Pancreas (tissue), 10 donors: ENCODE measurements around the gene IFI35. TPM values are rescaled to one million over a fixed set of nuclear protein-coding genes. Genes with fewer than 3 reads are reported as not detected.
A peak's percentile ranks its signal among the peaks of the same experiment; 100 is the strongest.
"Not testable (repeated sequence)": the region's sequence is repeated elsewhere in the genome, so short reads cannot be mapped to it uniquely, and the experiment has no call there.

ENCODE experiments used
- ATAC-seq, 4 donors: fragments of 200-7000 bp; cut with Tn5 transposase; one replicate each; pipeline versions ENCODE4 v1.8.0 to v1.9.1; 2020; ENCODE audit warnings: mild to moderate bottlenecking in 4 of 4, moderate library complexity in 4 of 4
- DNase-seq, 6 donors: peaks; one replicate each; pipeline ENCODE4 v3.0.0-alpha.2; 2020
- FAIRE-seq: peaks from 2 replicates; lab custom pipeline; 2012; peaks lifted over from hg19 to GRCh38; lab: Jason Lieb, UNC
- H3K27ac ChIP-seq, 4 donors: fragments of 200-600 bp; sonication (generic); 1 replicate in 3 of 4; 2 replicates in 1 of 4; pipeline versions ENCODE4 v1.5.0 to v1.8.0; 2020
- H3K27me3 ChIP-seq, 4 donors: fragments of 200-600 bp; one replicate each; pipeline ENCODE4 v1.8.0; 2021
- H3K36me3 ChIP-seq, 3 donors: fragments of 200-600 bp; sonication (generic) in 1 of 3; one replicate each; pipeline versions ENCODE4 v1.5.0 to v1.8.0; 2020 to 2021
- H3K4me1 ChIP-seq, 3 donors: fragments of 200-600 bp; one replicate each; pipeline ENCODE4 v1.8.0; 2021
- H3K4me3 ChIP-seq, 4 donors: fragments of 200-600 bp; sonication (generic) in 2 of 4; one replicate each; pipeline versions ENCODE4 v1.5.0 to v1.8.0; 2020 to 2021
- H3K9me3 ChIP-seq, 4 donors: fragments of 200-600 bp; one replicate each; pipeline ENCODE4 v1.8.0; 2021
- WGBS, 2 donors: extraction: QIAGEN DNeasy Blood & Tissue Kit; methylation state at CpG; one replicate each; pipeline ENCODE4 v1.1.7; 2013; 5-methylcytosine and 5-hydroxymethylcytosine counted together
- intact Hi-C, 3 donors: fragments of 100-400 bp; cut with DNase I; formaldehyde crosslinking; loops; one replicate each; pipeline versions ENCODE4 v1.11.1 to v1.14.2; 2022
- polyA plus RNA-seq, 2 donors: library from polyadenylated mRNA; stranded (reverse); fragments of 200-250 nt; gene quantifications; one replicate each; pipeline ENCODE4 v1.2.3, GENCODE V29; 2013
- total RNA-seq, 6 donors: library from RNA; stranded (reverse); fragmentation: NEBNext Ultra II Directional in 4 of 6; extraction: Animal tissue kit (Norgen Biotek cat#: 25700) in 4 of 6; gene quantifications; one replicate each; pipeline versions ENCODE4 v1.2.1 to v1.2.4, GENCODE V29; 2021 to 2023
- TF ChIP-seq, protein P1 (sequence below), 4 donors: fragments of 200-600 bp; sonication (generic) in 3 of 4; IDR thresholded peaks; one replicate each; pipeline versions ENCODE4 v1.5.0 to v1.8.0; 2021; ENCODE audit warnings: antibody characterized with exemption in 4 of 4
- donor health status: healthy with polysubstance abuse.
- donor health status: DM: no; HTN: no; CAD: no; lungs with moderate emphysema.
- donor health status: DM: no; HTN: no; CAD: no.
- donor health status: control.
- donor health status: control.
- donor health status: Bipolar disorder and iron deficiency.
- donor health status: DM: yes; HTN: yes; CAD: no.
- donor health status: DM: no; HTN: no; CAD: no.
- donor health status: DM: no; HTN: no; CAD: no.
- donor health status: DM: yes; HTN: yes; CAD: no.

The IFI35 gene
- total and polyA plus RNA-seq, 8 donors, result 6.0 to 23.9 (median 10.0) TPM

- H3K4me3 ChIP-seq, result peak within 1 kb of the TSS; percentile 66 to 84 (median 78)
- peak; percentile 97 for FAIRE-seq
- TF ChIP-seq, protein P1, sequence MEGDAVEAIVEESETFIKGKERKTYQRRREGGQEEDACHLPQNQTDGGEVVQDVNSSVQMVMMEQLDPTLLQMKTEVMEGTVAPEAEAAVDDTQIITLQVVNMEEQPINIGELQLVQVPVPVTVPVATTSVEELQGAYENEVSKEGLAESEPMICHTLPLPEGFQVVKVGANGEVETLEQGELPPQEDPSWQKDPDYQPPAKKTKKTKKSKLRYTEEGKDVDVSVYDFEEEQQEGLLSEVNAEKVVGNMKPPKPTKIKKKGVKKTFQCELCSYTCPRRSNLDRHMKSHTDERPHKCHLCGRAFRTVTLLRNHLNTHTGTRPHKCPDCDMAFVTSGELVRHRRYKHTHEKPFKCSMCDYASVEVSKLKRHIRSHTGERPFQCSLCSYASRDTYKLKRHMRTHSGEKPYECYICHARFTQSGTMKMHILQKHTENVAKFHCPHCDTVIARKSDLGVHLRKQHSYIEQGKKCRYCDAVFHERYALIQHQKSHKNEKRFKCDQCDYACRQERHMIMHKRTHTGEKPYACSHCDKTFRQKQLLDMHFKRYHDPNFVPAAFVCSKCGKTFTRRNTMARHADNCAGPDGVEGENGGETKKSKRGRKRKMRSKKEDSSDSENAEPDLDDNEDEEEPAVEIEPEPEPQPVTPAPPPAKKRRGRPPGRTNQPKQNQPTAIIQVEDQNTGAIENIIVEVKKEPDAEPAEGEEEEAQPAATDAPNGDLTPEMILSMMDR (IDR thresholded peaks at IDR 0.05), result peak; percentile 83 to 91 (median 88)
Observed at GRCh38 chr17:42997984-42998938, 8.3 kb upstream of the IFI35 start, which contains the start of gene RPL27. Gene RPL27 (plus strand): TSS chr17:42998419. CDS start chr17:42998751, 332 bp downstream.

DNA sequence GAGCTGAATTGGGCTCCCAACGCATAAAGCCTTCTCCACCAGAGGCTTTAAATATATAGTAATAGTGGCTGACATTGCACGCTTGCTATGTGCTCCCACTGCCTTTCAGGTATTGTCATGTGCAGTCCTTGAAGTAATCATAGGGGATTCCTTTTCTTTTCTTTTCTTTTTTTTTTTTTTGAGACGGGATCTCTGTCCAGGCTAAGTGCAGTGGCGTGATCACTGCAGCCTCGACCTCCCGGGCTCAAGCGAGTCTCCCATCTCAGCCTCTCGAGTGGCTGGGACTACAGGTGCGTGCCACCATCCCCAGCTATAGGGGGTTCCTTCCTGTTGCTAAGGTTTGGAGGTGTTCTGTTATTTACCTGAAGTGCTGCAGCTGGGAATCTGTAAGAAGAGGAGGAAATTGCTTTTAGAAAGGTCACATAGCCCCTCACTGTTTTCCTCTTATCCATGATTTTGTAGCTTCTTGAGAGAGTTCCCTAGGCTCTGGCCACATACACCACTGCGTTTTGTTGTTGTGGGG lies 7.5 kb upstream of the IFI35 start:
- no peak for ATAC-seq
- TF ChIP-seq, protein P1 (IDR thresholded peaks at IDR 0.05), result no peak

More at GRCh38 chr17:42997984-42998938, 8.3 kb upstream of the IFI35 start, which contains the start of gene RPL27:
- Histone ChIP-seq H3K9me3 (no peaks in the 10 kb centered on the region), H3K27me3 (no peaks in the 10 kb centered on the region), H3K36me3 (peaks cover 0 to 32% (median 17%) of the 10 kb centered on the region in 3 donors), H3K27ac (peak within 1 kb of the TSS; percentile 86 to 91 (median 88)), H3K4me1 (peaks cover 11 to 18% (median 14%) of the 10 kb centered on the region in 3 donors)
- intact Hi-C loops, result no loop called here
- ATAC-seq, result peak; percentile 94 to 97 (median 96)
- DNase-seq, result peak; percentile 90 to 99 (median 98)
- WGBS, 2 donors, result 0 to 1% methylated on average over 49 of the region's 49 CpGs

DNA sequence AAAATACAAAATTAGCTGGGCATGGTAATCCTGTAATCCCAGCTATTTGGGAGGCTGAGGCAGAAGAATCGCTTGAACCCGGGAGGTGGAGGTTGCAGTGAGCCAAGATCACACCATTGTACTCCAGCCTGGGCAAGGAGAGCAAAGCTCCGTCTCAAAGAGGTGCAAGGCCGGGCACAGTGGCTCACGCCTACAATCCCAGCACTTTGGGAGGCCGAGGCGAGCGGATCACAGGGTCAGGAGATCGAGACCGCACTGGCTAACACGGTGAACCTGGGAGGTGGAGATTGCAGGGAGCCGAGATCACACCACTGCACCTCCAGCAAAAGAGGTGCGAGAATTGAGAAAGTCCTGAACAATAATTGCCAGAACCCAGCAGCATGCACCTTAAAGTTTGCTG lies 5.7 kb upstream of the IFI35 start:
- Histone ChIP-seq H3K36me3 (peaks cover 0 to 35% (median 20%) of the 10 kb centered on the region in 3 donors), H3K4me1 (peaks cover 11 to 18% (median 14%) of the 10 kb centered on the region in 3 donors)
- intact Hi-C loops, result loop anchor here in 1 of 3 donors (10.0 kb wide), 1 partner anchor 214 kb away; the partner anchor contains the start of gene TMEM106A
- peak in 2 of 6 donors; percentile 30 to 39 for DNase-seq
- not testable (repeated sequence) for H3K27me3 ChIP-seq, H3K4me3 ChIP-seq, H3K27ac ChIP-seq, ATAC-seq, H3K9me3 ChIP-seq, FAIRE-seq
- WGBS, 2 donors, result 90 to 94% methylated on average over 13 of the region's 13 CpGs

More for the DNA sequence above, 7.5 kb upstream of the IFI35 start:
- Histone ChIP-seq H3K27me3 (no peaks in the 10 kb centered on the region), H3K9me3 (no peaks in the 10 kb centered on the region), H3K4me3 (peak overlapping the region; percentile 66 to 84 (median 78)), H3K4me1 (peaks cover 11 to 18% (median 14%) of the 10 kb centered on the region in 3 donors), H3K36me3 (peaks cover 0 to 35% (median 20%) of the 10 kb centered on the region in 3 donors), H3K27ac (peak overlapping the region; percentile 86 to 91 (median 88))
- peak in 1 of 6 donors; percentile 19 for DNase-seq
- no peak for FAIRE-seq
- intact Hi-C loops, result no loop called here
- 5 to 10% methylated on average over 10 of the region's 10 CpGs for WGBS, 2 donors

DNA sequence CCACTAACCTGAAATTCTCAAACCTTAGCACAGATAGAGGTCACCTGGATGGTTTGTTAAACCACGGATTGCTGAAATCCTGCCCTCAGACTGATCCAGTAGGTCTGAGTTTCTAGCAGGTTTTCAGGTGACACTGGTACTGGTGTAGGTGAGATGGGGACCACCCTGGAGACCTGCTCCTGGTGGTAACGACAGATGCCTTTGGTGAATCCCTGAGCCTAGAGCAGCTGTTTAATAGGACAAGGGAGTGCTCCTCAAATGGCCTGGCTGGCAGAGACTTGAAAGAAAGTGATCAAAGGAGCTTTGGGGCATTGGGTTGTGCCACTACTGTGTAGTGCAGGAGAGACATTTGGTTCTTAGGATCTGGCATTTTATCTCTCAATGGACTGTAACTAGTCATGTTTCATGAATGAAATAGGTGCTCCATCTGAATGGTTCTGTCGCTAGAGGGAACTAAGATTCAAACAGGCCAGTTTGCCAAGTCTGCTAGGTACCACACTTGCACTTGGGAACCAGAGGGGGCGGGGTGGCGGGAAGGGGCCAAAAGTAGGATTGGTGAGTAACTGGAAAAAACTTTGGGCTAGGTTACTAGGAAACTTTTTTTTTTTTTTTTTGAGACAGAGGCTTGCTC lies 2.9 kb upstream of the IFI35 start:
- FAIRE-seq, result no peak
- H3K27me3 ChIP-seq, result no peaks in the 10 kb centered on the region
- ATAC-seq, result no peak
- 79 to 80% methylated on average over 5 of the region's 5 CpGs for WGBS, 2 donors
- no peaks in the 10 kb centered on the region for H3K9me3 ChIP-seq
- H3K4me3 ChIP-seq, result no peak overlapping the region
- H3K36me3 ChIP-seq, result peaks cover 0 to 35% (median 20%) of the 10 kb centered on the region in 3 donors
- peaks cover 5 to 22% (median 7%) of the 10 kb centered on the region in 3 donors for H3K4me1 ChIP-seq
- intact Hi-C loops, result loop anchor here in 1 of 3 donors (10.0 kb wide), 1 partner anchor 211 kb away; the partner anchor contains the start of gene TMEM106A
- DNase-seq, result peak in 2 of 6 donors; percentile 21 to 25
- TF ChIP-seq, protein P1 (IDR thresholded peaks at IDR 0.05), result no peak
- no peak overlapping the region for H3K27ac ChIP-seq
